HG03378 (cell line): Measurements from ENCODE around the gene POLR2H.
A peak's percentile ranks its signal among the peaks of the same experiment; 100 is the strongest.

Experiments used
- ATAC-seq: cut with Tn5 transposase; IDR thresholded peaks from one replicate; pipeline ENCODE4 v1.9.1; 2021; ENCODE audit warnings: mild to moderate bottlenecking, moderate library complexity; ENCODE audit not compliant: unreplicated experiment

The POLR2H gene

GRCh38 chr3:184351511-184352148 is 9.9 kb upstream of the POLR2H start:
- ATAC-seq: no peak

DNA sequence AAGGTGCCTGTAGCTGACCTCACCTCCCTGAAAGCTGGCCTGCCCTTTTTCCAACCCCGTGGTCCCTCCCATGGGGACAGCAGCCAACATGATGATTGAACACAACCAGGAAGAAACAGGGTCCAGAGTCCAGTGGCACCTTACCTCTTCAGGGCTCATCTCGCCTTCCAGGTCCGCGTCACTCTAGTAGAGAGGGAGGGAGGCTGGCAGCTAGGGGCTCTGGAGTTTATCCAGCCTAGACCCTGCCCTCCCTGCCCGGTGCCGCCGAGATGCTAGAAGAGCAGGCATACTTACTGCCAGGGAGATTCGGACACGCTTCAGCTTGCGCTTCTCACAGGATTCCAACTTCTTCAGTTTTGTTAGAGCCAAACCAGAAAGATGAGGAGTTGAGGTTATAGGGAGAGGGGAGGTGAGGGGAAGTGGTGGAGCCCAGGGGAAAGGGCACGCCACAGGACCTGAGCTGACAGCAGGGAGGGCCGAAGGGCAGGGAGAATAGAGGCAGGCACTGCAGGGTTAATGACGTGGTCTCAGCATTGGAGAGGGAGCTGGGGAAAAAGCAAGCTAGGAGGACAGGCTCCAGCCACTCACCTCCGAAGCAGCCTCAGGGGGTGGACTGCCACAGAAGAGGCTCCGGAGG is 9.2 kb upstream of the POLR2H start:
- no peak for ATAC-seq

DNA sequence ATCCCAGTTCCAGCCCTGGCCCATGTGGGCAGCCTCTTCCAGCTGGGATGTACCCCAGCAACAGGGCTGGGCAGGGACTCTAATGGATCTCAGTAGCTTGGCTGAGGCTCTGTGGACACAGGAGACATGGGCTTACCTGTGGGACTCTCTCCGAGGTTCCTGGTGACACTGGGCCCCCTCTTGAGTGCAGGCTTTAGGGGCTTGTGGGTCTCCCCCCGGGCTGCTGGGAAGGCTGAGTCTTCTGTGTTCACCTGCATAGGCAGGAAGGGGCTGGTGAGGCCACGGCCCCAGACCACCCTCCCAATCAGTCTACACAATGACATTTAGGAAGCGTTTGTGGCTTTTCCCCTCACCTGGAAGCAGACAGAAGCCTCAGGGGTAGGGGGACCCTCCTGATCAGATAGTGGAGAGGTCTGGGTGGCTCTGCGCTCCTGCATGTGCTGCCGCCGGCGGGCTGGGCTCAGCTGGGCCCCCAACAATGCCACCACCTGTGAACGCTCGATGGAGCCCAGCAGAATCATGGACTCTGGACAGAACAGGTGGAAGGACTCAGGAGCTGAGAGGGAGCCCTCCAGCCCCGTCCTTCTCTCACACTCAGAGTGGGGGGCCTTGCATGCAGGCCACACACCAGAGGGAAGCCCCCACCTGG is 8.5 kb upstream of the POLR2H start:
- no peak for ATAC-seq

DNA sequence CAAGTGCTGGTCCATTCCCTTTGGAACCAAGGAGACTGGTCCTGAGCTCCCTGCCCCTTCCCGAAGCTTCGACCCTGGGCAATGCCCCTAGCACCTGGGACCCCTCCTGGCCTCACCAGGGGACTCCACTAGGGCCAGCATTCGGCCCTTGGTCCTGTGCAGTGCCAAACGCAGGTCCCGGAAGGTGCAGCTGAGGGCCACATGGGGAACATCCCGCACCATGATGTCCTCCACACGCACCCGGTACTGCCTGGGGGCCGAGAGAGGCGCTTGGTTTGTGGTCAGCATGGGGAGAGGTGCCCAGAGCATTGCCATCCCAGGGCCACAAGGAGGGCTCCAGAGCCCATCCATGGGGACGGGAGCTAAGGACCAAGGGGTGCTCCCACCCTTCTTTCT is 8.0 kb upstream of the POLR2H start:
- no peak for ATAC-seq

GRCh38 chr3:184354121-184354728 is 7.3 kb upstream of the POLR2H start:
- ATAC-seq: no peak

- no peak for ATAC-seq
These were observed 6.8 kb upstream of the POLR2H start for GRCh38 chr3:184354754-184355153.

DNA sequence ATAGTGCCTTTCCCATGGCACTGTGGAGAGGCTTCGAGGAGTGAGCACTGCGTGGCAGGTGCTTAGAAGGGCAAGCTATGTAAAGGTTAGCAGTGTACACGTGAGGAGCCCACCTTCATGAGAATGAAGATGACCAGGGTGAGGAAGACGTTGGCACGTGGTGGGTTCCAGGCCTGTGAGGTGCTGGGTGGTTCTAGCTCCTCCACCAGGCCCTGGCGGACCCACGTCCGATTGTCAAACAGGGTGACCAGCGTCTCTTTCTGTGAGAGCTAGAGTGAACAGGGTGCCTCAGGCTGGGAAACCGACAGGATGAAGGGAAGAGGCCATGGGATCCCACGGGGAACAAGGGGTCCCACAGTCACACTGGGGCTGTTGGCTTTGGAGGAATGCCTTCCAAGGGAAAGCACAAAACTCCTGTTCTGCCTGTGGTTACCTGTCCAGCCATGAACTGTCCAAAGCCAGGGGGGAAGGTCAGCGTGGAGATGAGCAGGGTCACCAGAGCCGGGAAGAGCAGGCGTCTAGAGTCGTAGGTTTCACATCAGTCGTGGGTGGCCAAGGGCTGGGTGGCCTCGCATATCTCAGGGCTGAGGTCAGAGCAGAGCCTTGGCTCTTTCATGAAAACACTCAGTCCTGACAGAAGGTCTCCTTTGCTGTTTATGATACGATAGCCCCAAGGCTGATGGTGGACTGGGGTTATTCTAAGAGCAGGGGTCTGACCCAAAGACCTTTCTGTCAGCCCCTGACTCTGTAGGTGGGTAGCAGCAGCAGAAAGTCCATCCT is 6.1 kb upstream of the POLR2H start:
- ATAC-seq: no peak

GRCh38 chr3:184357248-184358123 is 4.0 kb upstream of the POLR2H start:
- ATAC-seq: no peak

DNA sequence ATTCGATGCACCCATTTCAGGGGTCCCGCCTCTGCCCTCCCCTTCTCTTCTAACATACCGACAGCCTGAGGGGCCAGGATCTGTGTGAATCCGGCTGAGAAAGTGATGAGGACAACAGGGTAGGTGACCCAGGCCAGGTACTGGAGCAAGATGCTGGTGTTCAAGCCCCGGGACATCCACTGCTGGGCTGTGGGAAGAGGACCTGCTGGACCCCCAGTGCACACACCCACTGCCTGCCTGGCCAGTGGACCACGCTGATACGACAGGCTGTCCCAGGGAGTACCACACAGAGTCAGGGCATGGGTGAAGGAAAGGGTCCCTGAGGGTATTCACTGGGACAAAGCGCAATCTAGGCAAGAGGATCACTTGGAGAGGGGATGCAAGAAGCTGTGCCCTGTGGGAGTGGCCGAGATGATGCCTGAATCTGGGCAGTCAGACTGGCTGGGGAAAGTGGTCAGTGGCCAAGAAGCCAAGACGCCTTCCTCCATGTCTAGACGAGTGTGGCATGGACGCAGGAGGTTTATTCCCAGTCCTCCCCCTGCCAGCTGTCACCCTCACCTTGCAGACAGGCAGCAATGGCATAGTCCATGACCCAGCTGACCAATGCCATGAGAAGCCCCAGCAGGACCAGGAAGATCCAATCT is 3.3 kb upstream of the POLR2H start:
- ATAC-seq: no peak

DNA sequence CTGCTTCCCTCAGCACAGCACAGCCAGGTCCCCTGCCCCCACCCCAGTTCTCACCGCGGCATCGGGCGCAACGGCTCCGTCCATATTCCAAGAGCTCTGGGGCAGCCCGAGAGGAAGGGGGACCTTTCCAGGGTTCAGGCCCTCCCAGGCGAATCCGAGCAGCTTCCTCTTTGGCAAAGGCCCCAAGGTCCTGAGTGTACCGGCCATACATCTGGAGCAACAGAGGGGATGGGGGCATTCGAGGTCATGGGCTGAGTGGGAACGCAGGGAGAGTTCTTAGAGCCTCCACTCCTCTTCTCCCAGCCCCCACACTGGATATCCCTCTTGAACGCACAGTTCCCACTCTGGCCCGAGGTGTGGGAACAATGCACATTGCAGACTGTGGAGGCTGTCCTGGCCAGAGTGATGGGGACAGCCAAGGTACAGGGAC is 2.6 kb upstream of the POLR2H start:
- no peak for ATAC-seq

DNA sequence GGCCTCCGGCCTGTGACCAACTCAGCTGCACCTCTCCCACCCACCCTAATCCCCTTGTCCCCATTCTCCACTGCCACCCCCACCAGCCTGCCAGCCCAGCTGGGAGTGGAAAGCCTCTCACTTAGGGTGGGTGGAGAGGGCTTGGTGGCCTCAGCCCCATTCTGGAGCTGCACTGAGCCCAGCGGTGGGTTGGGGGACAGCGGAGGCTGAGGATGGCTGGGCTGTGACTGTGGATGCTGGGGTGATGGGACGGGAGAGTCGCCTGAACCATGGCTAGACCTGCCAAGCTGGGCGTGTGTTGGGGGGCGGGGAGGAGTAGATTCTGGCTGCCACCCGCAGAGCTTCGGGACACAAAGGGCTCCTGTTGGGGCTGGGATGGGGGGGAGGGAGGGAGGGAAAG is 1.9 kb upstream of the POLR2H start:
- no peak for ATAC-seq

GRCh38 chr3:184360070-184360928 is 1.2 kb upstream of the POLR2H start:
- ATAC-seq: no peak

DNA sequence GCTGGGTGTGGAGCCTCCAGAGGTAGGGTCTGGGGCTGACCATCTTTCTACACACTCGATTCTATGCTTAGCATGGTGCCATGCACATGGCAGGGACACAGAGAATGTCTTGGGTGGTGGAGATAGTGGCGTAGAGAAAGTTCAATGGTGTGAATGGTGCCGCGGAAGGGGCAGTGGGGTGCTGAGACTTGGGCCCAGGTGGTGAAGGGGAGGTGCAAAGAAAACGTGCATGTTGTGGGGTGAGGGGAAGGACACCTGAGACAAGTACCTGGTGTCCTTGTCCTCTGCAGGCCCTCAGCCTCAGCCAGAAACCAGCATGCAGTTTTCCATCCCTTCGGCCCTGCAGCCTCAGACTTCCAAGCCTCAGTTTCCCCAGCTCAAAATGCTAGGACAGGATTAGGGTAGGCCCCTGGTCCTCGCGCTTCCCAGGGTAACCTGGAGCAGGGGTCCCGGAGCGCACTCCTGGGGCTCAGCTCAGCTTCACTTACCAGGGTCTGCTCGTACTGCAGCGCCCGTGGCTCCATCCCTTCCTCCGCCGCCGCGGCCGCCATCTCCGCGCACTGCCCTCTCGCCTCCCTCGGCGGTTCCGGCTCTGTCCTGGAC is 480 bp upstream of the POLR2H start:
- ATAC-seq: no peak

DNA sequence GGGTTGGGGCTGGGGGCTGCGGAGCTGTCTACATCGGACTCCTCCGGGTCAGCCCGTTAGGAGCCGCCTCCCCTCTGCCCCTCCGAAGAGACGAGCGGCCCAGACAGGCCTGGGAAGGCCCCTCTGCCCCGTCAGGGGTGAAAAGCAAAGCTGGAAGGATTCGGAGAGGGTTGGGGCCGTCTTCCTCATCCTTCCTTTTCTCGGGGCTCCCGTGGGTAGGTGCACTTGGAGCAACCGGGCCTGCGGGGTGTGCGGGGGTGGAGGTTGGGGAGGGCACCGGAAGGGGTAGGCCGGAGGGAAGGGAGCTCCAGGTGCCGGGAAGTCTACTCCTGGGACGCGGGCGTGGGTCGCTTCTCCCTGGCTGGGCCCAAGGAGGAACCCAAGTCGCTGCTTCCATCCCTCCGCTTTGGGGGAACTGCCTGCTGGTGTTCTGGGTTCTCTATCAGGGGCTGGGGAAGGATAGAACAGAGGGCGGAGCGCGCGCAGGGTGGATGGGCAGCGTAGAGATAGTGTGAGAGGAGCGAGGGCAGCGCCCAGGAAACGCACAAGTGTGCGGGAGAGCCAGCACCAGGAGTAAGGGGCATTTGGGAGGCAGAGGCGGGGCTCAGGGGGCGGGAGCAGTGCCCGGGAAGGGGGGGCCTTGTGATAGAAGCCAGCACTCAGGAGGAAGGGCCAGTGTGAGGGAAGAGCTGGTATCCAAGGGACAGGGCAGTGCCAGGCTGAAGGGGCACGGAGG is 590 bp downstream of the POLR2H start:
- ATAC-seq: no peak

DNA sequence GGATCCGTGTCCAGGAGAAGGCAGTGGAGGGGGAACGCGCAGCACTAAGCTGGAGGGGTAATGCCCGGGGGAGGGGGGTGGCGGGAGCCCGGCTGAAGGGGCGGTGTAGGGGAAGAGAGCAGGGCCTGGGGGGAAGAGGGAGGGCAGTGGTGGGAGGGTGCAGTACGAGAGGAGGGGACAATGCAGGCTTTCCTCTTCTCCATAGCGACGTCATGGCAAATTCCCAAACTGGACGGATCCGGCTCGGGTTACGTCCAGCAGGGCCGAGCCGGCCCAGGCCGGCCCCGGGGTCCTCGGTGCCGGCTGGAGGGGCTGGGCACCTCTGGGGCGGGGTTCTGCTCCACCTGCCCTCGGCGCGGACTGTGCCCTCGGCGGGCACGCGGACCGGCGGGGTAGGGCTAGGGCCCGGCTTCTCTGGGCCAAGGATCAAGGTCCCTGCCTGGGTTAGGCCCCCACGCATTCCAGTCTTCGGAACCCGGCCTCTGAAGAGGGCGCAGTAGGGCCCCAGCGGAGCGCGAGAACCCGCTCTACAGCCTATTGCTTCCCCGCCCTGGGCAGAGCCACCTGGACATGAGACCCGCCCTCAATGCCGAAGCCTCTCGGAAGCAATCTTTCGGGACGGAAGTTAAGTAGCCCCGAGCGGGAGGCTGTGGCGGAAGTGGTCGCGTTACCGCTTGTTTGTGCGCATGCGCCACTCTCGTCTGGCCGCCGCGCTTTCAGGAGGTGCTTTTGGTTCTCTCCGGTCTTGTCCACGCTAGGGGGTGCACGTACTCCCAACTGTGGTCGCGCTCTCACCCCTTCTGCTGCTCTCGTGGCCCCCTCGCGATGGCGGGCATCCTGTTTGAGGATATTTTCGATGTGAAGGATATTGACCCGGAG is 1.4 kb downstream of the POLR2H start:
- peak; percentile 92 for ATAC-seq

GRCh38 chr3:184366619-184367289 is 5.2 kb downstream of the POLR2H start:
- no peak for ATAC-seq
